Measurements from ENCODE around the gene C1QTNF12.

The C1QTNF12 gene

GRCh38 chr1:1211541-1212441, 34.7 kb downstream of the C1QTNF12 start:
- no peak for DNase-seq (ENCODE audit: low read depth in 2 of 2)
- no peak overlapping the region for H3K4me3 ChIP-seq (replicated peaks in 1 of 2; ENCODE audit: low read depth in 2 of 2, low read length in 2 of 2)

GRCh38 chr1:1210726-1211540, 35.6 kb downstream of the C1QTNF12 start:
- no peak overlapping the region for H3K4me3 ChIP-seq (replicated peaks in 1 of 2; ENCODE audit: low read depth in 2 of 2, low read length in 2 of 2)
- DNase-seq (ENCODE audit: low read depth in 2 of 2): no peak
- TF ChIP-seq CTCF (IDR thresholded peaks at IDR 0.05; ENCODE audit: low read depth, low read length): no peak

More at GRCh38 chr1:1211541-1212441, 34.7 kb downstream of the C1QTNF12 start:
- TF ChIP-seq CTCF (IDR thresholded peaks at IDR 0.05; ENCODE audit: low read depth, low read length): no peak

- no peak for TF ChIP-seq CTCF (IDR thresholded peaks at IDR 0.05; ENCODE audit: low read depth, low read length)
- no peak for DNase-seq (ENCODE audit: low read depth in 2 of 2)
- no peak overlapping the region for H3K4me3 ChIP-seq (replicated peaks in 1 of 2; ENCODE audit: low read depth in 2 of 2, low read length in 2 of 2)
Measured at GRCh38 chr1:1208713-1209433, 37.6 kb downstream of the C1QTNF12 start.

- no peak for TF ChIP-seq CTCF (IDR thresholded peaks at IDR 0.05; ENCODE audit: low read depth, low read length)
- no peak overlapping the region for H3K4me3 ChIP-seq (replicated peaks in 1 of 2; ENCODE audit: low read depth in 2 of 2, low read length in 2 of 2)
- no peak for DNase-seq (ENCODE audit: low read depth in 2 of 2)
Measured at GRCh38 chr1:1207571-1207892, 39.0 kb downstream of the C1QTNF12 start.

GRCh38 chr1:1206966-1207531, 39.5 kb downstream of the C1QTNF12 start:
- no peak for DNase-seq (ENCODE audit: low read depth in 2 of 2)
- no peak for TF ChIP-seq CTCF (IDR thresholded peaks at IDR 0.05; ENCODE audit: low read depth, low read length)
- no peak overlapping the region for H3K4me3 ChIP-seq (replicated peaks in 1 of 2; ENCODE audit: low read depth in 2 of 2, low read length in 2 of 2)

GRCh38 chr1:1206376-1206965, 40.1 kb downstream of the C1QTNF12 start, which contains the start of gene TNFRSF18:
Gene TNFRSF18 (minus strand): TSS chr1:1206592. CDS start chr1:1206571, 21 bp downstream.
- TF ChIP-seq CTCF (IDR thresholded peaks at IDR 0.05; ENCODE audit: low read depth, low read length): no peak
- no peak within 1 kb of the TSS for H3K4me3 ChIP-seq (replicated peaks in 1 of 2; ENCODE audit: low read depth in 2 of 2, low read length in 2 of 2)
- DNase-seq (ENCODE audit: low read depth in 2 of 2): no peak

All from cardiac fibroblast (primary cell).